HG02973 (cell line): Measurements from ENCODE around the gene FLT3LG.
A peak's percentile ranks its signal among the peaks of the same experiment; 100 is the strongest.

Experiments
- ATAC-seq: cut with Tn5 transposase; IDR thresholded peaks from one replicate; pipeline ENCODE4 v1.9.1; 2021; ENCODE audit warnings: moderate library complexity; ENCODE audit not compliant: unreplicated experiment

Gene FLT3LG

GRCh38 chr19:49507803-49508494, 33.9 kb downstream of the FLT3LG start:
- no peak for ATAC-seq

DNA sequence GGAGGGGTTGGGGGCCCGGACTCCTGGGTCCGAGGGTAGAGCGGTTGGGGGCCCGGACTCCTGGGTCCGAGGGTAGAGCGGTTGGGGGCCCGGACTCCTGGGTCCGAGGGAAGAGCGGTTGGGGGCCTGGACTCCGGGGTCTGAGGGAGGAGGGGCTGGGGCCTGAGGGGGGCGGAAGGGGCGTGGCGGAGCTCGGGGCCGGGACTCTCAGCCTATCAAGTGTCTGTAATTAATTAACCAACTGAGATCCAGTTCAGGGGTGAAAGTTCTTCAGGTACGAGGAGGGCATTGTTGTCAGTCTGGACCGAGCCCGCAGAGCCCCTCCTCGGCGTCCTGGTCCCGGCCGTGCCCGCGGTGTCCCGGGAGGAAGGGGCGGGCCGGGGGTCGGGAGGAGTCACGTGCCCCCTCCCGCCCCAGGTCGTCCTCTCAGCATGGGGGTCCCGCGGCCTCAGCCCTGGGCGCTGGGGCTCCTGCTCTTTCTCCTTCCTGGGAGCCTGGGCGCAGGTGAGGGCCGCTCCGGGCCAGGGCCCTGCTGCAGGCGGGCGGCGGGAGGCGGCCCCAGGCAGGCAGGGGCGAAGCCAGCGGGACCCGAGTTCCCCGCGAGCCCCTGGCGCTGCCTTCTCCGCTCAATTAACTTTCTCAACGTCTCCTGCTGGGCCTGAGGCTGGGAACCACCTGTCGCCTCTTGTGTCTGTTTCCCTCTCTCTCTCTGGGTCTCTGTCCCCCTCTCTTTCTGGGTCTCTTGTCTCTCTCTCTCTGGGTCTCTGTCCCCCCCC, 39.1 kb downstream of the FLT3LG start:
- ATAC-seq: no peak

GRCh38 chr19:49513746-49514118, 39.7 kb downstream of the FLT3LG start:
- ATAC-seq: no peak

GRCh38 chr19:49514151-49514550, 40.1 kb downstream of the FLT3LG start:
- no peak for ATAC-seq

DNA sequence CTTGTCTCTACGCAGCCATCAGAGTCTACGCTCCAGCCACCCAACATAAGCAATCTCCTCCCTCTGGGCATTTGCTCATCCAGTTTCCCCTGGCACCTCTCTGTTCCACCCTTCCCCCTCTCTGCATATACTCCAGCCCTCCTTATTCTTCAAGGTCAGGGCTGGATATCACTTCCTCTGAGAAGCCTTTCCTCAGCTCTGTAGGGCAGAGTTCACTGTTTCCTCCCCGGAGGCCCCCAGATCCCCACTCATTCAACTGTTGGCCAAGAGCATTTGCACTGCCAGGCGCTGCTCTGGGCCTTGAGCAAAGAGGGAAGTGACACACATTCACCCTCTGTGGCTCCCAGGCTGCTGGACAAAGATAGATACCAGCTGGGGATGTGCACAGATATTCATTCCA, 41.8 kb downstream of the FLT3LG start:
- no peak for ATAC-seq

DNA sequence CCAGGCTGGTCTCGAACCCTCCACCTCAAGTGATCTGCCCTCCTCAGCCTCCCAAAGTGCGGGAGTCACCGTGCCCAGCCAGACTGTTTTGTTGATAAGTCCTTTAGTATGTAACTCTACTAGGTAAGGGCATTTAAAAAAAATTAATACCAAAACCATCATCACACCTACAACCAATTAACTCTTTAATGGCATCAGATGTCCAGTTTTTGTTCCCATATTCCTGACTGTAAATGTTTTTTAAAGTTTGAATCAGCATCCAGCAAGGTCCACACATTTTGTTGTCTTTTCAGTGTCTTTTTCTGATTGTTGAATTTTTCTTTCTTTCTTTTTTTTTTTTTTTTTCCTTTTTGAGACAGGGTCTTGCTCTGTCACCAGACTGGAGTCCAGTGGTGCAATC, 44.0 kb downstream of the FLT3LG start:
- no peak for ATAC-seq

DNA sequence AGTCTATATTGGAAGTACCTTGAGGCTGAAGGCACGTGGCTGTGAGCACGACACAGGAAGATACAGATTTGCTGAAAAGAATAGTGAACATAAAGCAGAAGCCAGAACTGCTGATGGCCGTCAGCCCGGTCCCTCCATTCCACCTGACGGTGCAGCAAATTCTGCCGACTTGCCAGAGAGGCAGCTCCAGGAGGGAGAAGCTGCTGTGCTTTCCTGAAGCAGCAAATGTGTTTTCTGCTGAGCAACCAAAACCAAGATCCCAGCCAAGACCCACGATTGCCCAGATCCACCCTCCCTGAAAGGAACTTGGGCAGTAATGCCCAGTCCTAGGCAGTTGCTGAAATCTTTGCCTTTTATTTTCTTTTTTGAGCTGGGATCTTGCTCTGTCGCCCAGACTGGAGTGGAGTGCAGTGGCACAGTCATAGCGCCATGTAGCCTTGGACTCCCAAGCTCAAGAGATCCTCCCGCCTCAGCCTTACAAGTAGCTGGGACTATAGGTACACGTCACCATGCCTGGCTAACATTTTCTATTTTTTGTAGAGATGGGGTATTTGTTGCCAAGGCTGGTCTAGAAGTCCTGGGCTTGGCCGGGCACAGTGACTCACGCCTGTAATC, 46.8 kb downstream of the FLT3LG start:
- no peak for ATAC-seq

DNA sequence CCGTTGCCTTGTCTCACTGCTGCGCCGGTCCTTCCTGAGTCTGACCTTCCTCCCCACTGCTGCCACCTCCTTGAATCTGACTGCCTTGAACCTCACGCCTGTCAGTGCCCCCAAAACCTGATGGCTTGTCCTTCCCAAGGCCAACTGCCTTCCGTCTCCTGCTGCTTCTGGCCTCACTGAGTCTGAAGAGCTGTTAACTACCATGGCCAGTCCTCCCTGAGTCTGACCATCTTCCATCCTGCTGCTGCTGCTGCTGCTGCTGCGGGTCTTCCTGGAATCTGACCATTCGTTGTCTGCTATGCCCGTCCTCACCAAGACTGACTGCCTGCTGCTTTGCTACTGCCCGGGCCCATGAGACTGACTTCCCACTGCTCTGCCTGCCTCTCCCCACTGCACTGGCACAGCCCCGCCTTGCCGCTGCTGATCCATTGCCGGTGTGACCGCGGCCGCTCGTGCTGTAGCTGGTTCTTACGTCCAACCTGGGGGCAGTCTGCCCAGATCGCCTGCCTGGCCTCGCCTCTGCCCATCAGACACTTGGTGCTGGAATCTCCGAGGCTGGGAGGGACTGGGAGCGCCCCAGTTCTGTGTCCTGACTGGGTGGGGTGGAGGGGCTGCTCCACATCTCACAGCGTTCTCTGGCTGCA, 50.9 kb downstream of the FLT3LG start:
- no peak for ATAC-seq

GRCh38 chr19:49528211-49528771, 54.3 kb downstream of the FLT3LG start:
- ATAC-seq: no peak

- ATAC-seq: no peak
Measured at GRCh38 chr19:49530708-49531107, 56.7 kb downstream of the FLT3LG start.

DNA sequence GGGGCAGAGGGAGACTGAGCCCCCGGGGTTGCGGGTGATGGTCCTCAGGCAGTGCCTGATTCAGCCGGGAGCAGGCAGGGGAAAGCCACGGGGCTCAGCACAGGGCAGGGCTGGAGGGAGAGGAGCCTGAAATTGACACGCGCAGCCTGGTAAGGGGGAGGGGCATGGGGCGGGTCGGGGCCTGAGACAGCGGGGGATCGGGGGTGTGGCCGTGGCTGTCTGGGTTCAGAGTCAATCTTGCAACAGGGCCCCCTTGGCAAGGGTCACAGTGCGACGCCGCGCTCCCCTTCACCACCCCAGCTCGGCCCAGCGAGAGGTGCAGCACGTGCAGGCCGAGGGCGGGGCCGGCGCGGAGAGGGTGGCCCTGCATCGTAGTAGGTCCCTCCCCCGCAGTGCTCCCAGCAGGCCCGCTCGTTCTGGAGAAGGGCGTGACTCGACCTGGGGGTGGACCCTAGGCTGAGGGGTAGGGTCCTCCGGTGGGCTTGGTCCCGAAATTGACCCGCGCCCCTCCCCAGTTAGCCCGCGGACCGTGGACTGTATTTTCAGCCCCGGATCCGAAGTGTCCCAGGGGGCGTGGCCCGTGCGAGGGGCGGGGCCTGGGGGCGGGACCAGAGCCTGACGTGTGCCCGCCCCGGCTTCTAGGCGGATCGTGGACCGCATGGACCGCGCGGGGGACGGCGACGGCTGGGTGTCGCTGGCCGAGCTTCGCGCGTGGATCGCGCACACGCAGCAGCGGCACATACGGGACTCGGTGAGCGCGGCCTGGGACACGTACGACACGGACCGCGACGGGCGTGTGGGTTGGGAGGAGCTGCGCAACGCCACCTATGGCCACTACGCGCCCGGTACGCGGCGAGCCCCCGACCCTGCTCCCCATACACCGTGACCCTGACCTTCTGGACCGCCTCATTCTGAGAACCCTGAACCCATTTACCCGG, 59.8 kb downstream of the FLT3LG start:
- peak; percentile 68 for ATAC-seq

GRCh38 chr19:49534632-49535385, 60.8 kb downstream of the FLT3LG start:
- ATAC-seq: no peak
